HG03135 (cell line): ENCODE results near the gene TNFRSF21.
A peak's percentile ranks its signal among the peaks of the same experiment; 100 is the strongest.
"Not testable (repeated sequence)": the region's sequence is repeated elsewhere in the genome, so short reads cannot be mapped to it uniquely, and the experiment has no call there.

Experiments used
- ATAC-seq: cut with Tn5 transposase; IDR thresholded peaks from one replicate; pipeline ENCODE4 v1.9.1; 2021; ENCODE audit warnings: mild to moderate bottlenecking, moderate library complexity; ENCODE audit not compliant: unreplicated experiment

The TNFRSF21 gene

DNA sequence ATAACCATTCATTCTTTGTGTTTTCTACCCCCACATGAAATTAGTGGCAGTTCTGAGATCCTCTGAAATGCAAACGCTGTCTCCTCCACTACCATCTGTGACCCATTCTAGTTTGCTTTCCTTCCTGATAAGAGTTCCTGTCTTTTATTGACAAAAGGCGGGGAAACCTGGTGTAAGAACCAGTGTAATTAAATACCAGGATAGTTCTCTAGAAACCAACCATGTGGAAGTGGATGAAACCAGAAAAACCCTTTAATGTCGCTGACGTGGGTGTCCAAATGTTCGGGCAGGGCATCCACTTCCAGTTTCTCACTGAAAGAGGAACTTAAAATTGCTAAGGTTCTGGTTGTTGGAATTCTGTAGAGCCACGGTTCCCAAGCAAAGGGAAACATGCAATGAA, 79.1 kb downstream of the TNFRSF21 start:
- ATAC-seq, result no peak

DNA sequence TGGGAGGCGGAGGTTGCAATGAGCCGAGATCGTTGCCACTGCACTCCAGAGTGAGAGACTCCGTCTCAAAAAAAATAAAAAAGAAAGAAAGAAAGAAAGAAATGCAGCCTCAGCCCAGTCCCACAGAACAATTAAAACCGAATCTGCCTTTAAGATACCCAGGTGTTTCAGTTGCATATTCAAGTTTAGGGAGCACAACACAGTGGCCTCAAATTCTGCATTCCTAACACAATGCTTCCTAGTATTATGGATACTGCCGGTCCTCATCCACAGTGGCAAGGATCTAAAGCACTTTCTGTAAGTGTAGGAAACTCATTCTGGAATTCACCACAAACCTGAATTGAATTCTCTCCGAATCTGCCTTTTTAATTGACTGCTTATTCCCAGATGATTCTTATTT, 80.5 kb downstream of the TNFRSF21 start:
- ATAC-seq, result no peak

DNA sequence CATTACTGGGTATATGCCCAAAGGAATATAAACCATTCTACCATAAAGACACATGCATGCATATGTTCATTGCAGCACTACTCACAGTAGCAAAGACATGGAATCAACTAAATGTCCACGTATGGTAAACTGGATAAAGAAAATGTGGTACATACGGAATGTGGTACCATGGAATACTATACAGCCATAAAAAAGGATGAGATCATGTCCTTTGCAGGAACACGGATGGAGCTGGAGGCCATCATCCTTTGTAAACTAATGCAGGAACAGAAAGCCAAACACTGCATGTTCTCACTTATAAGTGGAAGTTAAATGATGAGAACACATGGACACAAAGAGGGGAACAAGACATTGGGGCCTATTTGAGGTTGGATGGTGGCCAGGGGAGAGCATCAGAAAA, 81.6 kb downstream of the TNFRSF21 start:
- ATAC-seq, result not testable (repeated sequence)

DNA sequence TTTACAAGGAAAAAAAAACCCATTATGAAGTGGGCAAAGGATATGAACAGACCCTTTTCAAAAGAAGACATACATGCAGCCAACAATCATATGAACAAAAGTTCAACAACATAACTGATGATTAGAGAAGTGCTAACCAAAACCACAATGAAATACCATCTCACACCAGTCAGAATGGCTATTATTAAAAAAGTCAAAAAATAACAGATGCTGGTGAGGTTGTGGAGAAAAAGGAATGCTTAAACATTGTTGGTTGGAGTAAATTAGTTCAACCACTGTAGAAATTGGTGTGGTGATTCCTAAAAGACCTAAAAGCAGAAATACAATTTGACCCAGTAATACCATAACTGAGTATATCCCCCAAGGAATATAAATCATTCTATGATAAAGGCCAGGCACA, 86.5 kb downstream of the TNFRSF21 start:
- ATAC-seq, result not testable (repeated sequence)

DNA sequence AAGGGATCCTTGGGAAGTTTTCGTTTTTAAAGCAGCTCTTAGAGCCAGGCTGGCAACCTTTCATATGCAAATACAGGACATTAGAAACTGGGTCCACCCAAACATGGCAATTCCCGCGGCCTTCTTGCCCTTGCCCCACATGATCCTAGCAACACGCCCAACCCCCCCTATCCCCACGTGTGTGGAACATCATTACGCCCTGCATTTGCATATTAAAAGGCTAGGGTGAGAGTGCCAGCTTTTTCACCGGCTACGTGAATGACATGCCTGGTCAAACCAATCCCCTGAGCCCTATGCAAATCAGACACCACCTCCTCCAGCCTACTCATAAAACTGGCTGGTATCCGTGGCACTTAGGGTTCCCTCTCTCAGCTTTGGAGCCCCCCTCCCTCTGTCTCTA, 88.1 kb downstream of the TNFRSF21 start:
- ATAC-seq, result no peak

DNA sequence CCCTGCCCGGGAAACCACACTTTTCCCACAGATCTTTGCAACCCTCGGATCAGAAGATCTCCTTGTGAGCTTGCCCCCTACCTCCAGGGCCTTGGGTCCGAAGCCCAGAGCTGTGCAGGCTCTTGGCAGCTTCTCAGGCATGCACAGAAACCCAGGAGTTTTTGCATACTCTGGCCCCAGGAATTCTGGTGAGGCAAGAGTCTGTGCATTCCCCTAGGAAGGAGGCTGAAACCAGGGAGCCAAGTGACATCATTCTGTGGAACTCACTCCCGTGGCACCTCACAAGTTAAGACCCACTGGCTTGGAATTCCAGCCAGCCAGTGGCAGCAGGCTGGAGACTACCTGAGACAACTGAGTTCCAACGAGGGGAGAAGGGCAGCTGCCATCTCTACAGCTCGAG, 100.1 kb downstream of the TNFRSF21 start:
- ATAC-seq, result no peak

DNA sequence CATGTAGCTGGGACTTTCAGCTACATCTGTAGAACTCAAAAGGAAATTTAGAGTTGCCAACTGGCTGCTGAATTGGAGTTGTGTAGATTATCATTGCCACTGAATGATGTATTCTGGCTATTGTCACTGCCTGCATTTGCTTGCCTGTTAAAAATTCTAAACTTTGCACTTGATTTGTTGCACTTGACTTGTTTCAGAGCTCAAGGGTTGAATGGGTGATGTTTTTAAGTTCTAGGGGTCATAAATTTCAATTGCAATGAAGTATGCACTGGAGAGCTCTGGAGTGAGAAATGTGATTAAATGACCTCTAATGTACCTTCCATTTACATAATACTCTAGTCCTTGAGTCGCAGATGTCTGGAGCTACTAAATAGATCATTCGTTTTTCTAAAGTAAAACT, 102.4 kb downstream of the TNFRSF21 start:
- ATAC-seq, result no peak

DNA sequence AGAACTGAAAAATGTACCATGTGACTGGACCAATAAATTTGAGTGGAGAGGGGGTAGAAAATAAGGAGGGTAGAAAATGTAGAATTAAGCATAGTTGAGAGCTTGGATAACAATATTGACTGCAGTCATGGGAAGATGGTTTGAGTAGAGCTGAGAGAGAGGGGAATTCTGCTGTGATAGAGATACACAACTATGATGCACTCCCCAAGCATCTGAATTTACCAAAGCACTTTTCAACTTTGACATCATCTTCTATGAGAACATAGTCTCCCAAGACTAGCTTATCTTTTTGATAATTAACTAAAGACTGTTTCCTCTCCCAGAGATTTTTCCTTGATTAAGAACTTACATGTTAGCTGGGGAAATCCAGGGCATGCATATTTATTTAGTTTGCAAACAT, 103.1 kb downstream of the TNFRSF21 start:
- ATAC-seq, result no peak

DNA sequence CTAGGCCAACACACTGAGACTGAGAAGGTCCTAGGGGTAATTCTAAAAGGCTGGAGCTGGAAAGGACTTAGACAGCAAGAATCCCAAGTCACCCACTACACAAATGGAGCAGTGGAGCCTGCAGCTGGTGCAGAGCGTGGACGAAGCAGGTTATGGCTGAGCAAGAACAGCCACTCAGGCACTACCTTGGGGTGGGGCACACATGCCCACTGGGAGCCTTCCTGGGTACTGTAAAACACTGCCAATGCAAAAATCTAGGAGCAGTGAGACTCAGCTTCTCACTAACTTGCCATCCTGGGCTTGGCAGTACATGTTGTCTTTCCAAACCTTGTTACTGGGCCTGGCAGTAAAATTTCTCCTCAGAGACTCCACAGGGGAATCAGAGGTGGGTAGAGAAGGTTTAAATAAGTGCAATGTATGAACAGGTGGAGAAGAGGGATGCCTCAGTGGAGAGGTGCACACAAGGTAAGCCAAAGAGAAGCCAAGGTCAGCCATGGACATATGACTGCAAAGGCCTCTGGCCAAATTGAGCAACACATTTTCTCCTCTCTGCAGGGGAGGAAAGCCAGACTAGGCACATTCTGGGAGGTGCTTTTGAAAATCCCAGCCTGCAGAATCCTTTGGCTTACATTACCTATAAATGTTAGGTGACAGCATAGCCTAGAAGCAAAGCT, 105.6 kb downstream of the TNFRSF21 start:
- no peak for ATAC-seq

DNA sequence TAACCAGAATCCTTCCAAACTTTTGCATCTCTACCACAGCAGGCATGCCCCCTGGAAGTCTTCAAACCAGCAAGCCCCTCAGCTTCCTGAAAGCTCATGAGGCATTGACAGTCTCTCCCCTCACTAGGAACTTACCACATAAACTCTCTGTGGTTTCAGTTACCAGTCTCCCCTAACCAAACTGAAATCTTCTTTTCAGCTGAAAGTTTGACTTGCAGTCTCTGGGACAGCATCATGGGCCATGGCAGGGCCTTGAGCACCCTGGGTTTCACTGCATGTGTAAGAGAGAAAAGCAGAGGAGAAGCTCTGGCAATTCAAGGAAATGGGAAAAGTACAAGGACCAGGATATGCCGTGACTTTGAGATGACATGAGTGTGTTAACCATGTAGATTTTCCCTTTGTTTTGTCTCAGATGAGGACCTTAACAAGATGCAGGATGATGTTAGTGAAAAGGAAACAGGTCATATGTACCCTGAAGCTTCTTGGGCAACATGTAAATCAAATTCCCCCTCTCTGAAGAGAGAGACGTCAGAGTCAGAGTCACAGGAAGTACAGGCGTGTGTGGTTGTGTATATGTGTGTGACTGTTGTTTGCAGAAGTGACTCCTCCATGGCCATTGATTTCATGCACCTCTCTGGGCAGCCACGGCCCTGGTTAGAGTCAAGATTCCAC, 106.3 kb downstream of the TNFRSF21 start:
- peak; percentile 82 for ATAC-seq

DNA sequence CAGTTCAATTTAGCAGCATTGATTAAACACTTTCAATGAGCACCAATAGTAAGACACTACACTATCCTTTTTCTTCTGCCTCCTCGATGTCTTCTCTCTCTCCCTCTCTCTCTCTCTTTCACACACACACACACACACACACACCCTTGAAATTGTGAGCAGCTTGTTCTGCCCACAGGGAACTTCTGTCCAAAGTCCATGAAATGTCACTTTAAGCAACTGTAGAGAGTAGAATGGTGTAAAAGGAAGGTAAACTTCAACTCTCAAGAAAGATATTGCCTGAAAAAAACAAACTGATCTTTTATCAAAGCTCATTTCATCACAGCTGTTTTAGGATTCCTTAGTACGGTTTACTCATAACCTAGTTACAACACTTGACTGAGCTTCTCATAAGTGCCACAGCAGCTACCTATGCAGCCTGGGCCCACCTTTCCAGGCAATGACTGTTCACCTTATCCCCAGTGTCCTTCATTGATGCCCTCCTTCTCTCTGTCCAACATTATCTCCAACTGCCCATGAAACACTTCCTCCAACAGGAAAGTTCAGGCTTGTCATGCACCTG, 107.0 kb downstream of the TNFRSF21 start:
- ATAC-seq, result no peak

DNA sequence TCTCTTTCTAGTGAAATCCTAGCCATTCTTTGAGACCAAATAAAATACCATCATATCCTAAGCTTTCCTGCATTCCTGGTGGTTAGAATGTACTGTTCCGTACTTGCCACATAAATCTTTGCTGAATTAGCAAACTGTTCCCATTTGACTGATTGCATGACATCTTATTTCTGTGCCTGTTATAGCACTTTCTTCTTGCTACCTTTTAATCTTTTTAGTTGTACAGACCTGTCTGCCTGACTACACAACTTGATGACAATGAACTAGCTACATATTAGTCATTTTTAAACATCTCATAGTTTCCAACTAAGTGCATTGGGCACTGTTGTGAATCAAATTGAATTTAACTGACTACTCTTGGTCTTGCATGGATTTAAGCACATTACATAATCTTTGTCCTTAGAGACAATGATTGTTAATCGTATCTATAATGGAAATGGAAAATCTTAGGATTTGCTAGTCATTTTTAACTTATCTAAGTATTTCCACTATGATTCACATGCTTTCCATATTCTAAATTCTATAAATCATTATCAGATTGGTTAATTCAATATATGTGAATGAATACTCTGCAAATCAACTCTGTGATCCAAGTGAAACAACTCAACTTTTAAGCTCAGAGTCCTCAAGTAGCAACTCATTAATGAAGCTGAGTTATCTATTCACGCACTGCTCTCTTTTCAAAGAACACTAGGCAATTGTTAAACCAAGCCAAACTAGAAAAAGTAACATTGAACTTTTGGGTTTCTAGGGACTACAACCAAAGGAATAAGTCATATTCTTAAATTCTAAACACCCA, 109.0 kb downstream of the TNFRSF21 start:
- no peak for ATAC-seq

DNA sequence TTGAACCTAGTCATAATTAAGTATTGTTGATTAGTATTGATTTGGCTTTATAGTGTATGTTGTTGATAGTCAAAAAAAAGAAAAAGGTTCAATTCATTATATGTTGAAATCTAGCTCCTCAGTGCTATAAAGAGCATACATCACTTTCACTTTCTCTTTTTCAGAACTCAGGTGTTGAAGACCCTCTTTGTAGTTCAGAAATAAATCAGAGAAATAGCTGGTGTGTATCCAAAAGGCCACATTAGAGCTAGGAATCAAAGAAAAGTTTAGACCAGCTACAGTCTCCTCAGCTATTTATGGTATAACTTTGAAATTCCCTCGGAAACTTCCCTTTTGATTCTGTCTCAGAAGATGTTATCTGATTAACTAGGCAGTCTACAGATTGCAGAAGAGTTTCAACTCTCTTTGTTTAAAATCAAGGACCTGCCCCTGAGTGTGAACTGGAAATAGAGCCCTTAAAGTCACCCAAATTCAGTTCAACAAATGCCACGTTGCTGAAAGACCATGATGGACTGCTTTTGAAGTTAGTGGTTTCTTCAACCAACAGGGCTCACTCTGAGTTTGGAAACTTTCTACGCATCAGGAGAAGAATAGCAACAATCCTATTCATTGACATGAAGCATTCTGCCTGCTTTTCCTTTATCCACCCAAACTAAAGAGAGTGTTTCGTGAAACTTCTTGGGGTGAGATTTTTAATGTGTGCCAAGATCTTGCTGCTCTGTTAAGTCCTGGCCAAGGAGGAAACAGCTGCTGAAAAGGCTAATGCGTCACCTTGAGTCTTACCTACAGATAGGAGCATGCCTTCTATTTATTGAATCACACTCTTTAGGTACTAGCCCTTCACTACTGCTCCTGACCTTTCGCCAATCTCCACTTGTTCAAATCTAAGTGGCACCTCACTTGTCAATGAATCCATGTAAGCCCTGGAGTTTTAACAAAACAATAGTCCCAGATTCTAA, 111.7 kb downstream of the TNFRSF21 start:
- no peak for ATAC-seq

DNA sequence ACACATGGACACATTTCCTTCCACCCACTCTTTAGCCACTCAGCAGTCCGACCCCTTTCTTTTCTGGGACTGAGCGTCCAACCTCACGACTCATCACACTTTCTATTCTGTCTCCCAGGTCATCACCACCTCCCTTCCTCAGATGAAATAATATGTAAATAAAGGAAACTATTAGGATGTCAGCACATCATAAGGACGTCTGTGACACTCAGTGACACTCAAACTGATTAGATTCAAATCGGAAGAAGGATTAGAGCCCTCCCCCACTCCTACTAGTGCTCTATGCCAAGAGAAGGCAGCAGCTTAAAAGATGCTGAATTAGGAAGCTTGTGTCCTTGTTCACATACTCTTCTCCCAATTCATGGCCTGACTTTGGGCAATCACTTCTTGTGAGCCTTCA, 113.6 kb downstream of the TNFRSF21 start:
- ATAC-seq, result no peak

DNA sequence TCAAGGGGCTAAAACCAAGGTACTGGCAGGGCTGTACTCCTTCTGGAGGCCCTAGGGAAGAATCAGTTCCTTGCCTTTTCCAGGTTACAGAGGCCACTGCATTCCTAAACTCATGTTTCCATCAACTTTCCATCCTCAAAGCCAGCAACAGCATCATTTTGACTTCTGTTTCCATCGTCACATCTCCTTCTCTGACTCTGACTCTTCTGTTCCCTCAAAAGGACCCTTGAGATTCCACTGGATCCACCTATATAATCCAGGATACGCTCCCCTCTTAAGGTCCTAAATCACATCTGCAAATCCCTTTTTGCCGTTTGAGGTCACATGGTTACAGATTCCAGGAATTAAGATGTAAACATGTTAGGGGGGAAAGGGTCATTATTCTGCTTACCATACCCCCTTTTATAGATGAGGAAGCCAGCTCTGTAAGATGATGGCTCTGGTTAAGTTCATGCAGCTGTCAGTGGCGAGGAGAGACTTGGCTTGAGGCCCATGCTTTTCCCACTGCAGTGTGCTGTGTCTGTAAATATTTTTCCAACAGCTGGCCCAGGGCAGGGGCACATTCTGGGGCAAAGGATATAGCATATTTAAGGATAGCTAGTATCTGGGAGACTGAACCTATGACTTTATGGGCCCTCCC, 114.6 kb downstream of the TNFRSF21 start:
- no peak for ATAC-seq

DNA sequence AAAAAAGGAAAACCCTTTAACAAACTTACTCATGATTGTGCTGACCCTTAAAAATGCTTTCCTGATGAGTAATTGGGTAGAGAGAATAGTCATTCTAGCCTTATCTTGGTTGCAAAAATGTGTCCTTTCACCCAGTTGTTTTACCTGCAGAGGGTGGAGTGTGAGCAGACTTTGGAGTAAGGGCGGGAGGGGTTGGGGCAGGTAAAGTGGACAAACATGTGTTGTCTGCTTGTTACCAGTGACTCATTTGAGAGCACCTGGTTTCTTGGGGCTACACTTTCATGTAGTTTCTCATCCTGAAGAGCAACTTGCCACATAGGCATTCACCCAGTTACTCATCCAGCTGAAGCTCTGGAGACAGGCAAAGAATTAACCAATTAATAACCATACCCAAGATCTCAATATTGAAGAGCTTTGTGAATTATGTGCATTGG, 121.1 kb downstream of the TNFRSF21 start:
- no peak for ATAC-seq

DNA sequence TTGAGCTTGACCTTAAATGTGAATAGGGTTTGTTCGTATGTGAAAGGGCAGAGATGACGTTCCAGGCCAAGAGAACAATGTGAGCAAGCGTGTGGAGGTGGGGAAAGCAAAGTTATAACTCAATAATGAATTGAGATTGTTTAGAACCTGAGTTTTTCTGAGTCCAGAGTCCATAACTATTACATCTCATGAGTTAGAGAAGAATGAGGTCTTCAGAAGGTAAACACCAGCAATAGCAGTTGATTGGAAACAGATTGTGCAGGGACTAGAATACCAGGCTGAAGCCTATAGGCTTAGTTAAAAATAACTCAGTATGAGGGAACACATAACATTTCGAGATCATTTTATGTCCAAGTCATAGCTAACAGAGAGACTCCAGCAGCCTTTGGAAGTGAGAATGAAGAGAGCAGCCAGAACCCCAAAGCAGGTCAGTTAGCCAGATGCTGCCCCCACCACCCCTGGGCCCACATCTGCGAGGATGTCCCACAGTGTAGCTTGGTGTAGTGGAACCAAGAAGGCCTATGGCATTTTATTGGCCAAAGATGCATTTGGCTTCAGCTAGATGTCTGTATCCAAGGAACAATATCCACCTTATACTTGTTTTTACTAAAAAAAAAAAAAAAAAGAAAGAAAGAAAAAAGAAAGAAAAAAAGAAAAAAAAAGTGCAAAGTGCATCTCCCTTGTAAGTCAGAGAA, 121.7 kb downstream of the TNFRSF21 start:
- ATAC-seq, result no peak

DNA sequence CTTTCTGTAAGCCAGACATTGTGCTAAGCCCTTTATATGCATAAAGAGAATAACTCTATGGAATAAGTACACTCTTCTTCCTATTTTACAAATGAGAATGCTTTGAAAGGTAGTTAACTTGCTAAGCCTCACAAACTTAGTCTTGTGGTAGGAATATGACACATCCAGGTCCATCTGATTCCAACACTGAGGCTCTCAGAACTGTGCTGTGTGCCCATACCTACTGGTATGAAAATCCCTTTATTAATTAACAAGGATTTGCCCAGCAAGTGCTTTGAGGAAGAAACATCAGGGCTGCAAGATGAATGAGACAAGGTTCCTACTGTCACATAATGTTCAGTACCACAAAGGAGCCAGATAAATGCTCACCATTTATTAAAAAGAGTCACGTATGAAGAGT, 122.6 kb downstream of the TNFRSF21 start:
- no peak for ATAC-seq

DNA sequence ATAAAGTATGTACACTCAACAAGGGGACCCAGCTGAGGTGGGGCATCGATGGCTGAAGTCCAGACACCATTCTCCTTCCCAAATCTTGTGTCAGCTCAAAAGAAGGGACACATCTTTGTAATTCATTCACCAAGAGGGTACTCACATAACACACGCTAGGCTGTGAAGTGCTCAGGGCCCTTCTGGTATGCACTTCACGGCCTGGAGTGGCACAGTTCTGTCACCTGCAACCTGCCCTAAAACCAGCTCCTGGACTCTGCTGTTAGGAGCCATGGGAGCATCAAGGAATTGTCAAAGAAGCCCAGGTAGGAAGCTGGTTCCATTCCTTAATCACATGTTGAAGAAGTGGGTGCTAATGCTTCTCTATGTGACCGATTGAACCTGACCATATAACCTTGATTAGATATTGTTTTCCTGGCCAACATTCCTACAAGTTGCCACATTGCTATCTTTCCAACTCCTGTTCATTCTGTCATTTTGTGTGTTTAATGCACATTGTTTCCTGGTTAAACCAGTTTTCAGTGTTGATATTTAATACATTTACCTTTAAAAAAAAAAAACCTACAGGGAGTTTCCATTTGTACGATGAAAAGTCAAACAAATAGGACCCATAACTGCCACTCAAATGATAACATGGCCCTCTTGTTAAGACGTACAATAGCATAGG, 127.3 kb downstream of the TNFRSF21 start:
- no peak for ATAC-seq
